Superior temporal gyrus (tissue), 1 donor: ENCODE measurements around the gene TTLL11.
A peak's percentile ranks its signal among the peaks of the same experiment; 100 is the strongest.
"Not testable (repeated sequence)": the region's sequence is repeated elsewhere in the genome, so short reads cannot be mapped to it uniquely, and the experiment has no call there.

ENCODE experiments used
- DNase-seq: peaks from one replicate; pipeline ENCODE4 v3.0.0-alpha.2; 2016; ENCODE audit errors: extremely low spot score

The TTLL11 gene

DNA sequence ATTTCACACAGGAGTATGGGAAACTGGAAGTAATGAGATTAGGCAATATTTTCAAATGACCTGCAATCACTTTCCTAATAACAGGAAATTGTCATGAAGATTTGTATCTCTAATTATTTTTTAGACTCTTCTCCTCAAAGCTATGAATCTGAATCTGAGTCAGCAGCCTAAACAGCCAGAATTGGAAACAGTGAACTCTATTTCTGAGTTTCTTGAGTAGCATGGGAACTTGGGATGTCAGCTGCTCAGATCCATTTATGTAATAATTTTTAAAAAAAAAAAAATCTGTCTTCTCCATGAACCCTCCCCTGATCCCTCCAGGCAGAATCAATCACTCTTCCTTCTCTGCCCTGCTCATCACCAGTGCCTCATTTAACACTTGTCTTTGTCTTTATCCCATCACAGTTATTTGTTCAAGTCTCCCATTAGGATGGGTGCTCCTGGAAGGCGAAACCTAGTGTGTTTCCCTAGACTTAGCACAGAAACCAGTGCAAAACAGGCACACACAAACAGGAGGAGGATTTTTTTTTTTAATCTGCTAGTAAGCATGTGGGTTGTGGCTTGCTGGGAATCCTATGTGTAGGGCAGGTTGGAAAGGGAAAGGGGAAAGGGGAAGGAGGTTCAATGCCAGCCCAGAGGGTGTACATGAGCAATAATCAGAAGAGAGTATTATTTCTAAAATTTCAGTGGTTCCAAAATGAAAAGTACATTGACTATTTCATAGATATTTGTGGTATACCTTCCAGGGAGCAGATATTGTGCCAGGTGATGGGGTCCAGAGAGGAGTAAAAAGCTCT lies 186.8 kb downstream of the TTLL11 start:
- no peak for DNase-seq

DNA sequence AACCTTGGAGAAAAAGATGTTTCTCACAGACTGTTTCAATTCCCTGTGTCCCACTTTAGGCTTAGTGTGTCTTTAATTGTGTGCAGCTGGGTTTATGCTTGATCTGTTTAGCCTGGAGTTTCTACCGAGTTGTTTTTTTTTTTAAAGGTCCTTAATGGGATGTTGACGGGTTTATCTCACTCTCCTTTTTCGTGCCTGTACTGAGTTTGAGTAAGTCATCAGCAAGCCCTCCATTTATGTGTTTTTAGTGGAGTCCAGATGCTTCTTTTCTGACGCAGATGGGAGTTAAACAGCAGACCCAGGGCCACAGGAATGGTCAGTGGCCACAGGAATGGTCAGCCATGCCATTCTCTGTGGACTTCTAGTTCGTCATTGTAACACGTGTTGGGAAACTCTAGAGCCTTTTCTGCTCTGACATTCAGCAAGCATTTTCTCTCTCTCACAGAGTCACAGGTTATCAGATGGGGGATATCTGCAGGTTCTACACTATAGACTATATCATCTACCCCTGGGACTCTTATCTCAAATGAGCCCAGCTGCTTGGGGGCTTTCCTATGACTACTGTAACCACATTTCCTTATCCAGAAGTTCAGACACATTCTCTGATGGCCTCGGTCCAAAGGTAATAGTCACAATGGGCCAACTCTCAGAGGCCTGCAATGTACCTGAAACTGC lies 190.5 kb downstream of the TTLL11 start:
- no peak for DNase-seq

- no peak for DNase-seq
Observed at GRCh38 chr9:121901616-121902015, 191.5 kb downstream of the TTLL11 start.

GRCh38 chr9:121900163-121900562 lies 192.9 kb downstream of the TTLL11 start:
- DNase-seq: no peak

DNA sequence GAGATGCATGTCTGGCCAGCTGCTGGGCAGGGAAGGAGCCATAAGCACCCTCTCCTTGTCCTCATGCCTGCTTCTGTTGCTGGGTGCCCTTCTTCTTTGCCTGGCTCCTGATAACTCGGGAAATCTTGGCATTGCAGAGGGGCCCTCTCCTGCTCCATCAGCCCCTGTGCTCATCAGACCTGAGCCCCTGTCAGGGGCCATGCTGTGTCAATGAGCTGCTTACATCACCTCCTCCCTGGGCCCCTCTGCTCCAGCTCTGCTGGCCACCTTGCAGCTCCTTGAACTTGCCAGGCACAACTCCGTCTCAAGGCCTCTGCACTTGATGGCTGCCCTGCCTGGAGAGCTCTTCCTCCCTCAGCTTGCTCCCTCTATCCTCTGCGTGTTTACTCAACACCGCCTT lies 194.3 kb downstream of the TTLL11 start:
- no peak for DNase-seq

DNA sequence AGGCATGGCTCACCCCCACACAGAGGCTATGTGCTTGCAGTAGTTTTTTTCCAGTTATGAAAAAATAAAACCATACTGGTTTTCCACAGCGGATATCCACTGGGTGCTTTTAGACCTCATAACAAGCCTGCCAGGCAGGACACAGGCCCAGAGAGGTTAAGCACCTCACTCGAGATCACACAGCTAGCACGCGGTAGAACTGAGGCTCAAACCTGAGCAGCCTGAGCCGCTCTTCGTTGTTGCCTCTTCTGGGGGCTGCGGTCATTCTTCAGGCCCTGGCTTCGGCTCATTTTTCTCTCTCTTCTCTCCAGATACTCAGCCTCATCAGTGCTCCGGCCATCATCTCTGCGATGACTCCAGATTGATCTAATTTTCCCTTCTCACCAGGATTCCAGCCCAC lies 196.0 kb downstream of the TTLL11 start:
- no peak for DNase-seq

DNA sequence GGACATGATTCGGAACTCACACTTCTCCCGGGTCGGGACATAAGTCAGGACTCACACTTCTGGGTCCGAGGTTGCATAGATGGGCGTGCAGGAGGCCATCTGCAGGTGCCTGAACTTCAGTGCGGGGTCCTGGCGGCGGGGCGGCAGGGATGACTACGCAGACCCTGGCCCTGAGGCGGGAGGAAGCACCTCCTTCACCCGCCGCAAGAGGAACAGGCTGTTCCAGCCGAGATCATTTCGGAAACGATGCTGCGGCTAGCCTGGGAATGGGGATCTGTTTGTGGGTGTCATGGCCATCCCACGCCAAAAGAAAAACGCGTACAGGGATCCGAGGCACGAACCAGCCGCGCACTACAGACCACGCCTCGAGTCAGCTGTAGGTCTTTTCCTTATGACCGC lies 196.6 kb downstream of the TTLL11 start:
- DNase-seq: no peak

DNA sequence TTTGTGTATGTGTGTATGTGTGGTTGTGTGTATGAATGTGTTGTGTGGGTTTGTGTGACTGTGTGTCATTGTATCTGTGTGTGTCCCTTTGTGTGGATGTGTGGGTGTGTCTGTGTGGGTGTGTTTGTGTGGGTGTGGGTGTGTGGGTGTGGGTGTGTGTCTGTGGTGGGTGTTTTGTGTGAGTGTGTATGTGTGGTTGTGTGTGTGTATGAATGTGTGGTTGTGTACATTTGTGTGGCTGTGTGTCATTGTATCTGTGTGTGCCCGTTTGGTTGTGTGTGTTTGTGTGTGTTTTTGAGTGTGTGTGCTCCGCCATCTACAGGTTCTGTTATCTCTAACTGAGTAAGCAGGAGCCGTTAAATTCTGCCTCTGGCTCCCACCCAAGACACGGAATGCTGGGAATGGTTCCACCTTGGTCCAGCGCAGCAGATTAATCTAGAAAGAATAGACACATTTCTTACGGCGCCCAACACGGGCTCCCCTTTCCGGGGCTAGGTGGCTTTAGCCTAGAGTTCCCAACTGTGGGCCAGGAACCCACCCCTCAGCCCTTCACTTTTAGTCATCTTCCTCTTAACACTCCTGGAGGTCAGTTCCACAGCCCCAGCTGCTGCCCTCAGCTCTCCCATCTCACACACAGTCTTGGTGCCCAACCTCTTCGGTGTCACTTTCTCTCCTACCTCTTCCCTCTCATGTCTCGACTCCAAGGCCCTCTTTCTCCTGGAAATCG lies 197.1 kb downstream of the TTLL11 start:
- DNase-seq: peak; percentile 55

- DNase-seq: no peak
Observed at GRCh38 chr9:121895358-121895757, 197.8 kb downstream of the TTLL11 start.

DNA sequence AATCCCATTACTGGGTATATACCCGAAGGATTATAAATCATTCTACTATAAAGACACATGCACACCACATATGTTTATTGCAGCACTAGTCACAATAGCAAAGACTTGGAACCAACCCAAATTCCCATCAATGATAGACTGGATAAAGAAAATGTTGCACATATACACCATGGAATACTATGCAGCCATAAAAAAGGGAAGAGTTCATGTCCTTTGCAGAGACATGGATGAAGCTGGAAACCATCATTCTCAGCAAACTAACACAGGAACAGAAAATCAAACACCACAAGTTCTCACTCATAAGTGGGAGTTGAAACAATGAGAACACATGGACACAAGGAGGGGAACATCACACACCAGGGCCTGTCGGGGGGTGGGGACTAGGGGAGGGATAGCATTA lies 198.7 kb downstream of the TTLL11 start:
- not testable (repeated sequence) for DNase-seq

GRCh38 chr9:121893786-121894185 lies 199.3 kb downstream of the TTLL11 start:
- no peak for DNase-seq

GRCh38 chr9:121892706-121893105 lies 200.4 kb downstream of the TTLL11 start:
- no peak for DNase-seq

DNA sequence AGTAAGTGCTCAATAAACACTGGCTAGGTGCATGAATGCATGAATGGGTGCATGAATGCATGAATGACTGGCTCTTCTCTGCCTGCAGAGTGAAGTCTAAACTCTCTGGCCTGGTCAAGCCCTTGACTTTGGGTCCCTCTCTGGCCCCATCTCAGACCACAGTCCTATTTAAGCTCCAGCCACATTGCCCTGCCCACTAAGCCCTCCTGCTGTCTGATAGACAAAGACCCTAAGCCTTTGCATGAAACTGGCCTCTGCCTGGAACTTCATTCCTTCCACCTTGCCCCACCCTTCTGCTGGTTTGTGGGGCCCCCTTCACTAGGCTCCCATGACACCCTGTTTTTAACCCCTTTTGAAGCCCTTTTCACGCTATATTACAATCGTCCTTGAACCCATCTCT lies 202.4 kb downstream of the TTLL11 start:
- no peak for DNase-seq

DNA sequence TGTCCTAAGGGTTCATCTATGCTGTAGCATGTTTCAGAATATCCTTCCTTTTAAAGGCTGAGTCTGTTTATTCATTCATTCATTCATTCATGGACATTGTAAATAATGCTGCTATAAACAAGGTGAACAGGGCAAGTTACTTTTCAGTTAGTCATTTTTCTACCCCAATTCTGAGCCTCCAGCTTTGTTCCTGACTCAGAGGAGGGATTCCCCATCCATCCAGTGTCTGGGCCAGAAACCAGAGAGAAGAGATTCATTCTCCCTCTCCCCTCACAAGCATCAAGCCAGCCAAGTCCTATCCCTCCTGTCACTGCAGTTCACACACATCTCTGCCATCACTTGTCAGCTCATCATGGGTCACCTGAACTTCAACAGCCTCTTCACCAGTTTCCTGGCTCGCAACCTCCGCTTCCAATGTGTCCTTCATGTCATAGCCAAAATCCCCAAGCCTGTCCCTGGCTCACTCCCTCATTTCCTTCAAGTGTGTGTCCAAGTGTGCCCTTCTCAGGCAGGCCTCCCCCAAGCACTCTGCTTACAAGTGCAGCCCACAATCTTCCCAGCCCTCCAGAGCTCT lies 203.0 kb downstream of the TTLL11 start:
- DNase-seq: no peak

DNA sequence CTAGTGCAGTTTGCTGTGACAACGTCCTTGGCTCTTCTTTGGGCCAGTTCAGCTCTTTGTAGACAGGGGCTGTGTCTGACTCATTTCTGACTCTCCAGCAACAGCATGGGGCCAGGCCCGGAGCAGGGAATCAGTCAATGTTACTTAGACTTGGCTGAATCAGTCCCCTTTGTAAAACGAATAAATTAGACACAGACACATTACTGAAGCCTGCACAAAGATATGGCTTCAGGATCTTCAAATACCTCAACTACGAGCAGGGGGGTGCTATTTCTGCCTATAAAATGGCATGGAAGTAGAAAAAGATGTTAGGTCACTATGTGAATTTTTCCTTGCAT lies 204.7 kb downstream of the TTLL11 start:
- DNase-seq: no peak

GRCh38 chr9:121887553-121888437 lies 205.3 kb downstream of the TTLL11 start:
- no peak for DNase-seq

DNA sequence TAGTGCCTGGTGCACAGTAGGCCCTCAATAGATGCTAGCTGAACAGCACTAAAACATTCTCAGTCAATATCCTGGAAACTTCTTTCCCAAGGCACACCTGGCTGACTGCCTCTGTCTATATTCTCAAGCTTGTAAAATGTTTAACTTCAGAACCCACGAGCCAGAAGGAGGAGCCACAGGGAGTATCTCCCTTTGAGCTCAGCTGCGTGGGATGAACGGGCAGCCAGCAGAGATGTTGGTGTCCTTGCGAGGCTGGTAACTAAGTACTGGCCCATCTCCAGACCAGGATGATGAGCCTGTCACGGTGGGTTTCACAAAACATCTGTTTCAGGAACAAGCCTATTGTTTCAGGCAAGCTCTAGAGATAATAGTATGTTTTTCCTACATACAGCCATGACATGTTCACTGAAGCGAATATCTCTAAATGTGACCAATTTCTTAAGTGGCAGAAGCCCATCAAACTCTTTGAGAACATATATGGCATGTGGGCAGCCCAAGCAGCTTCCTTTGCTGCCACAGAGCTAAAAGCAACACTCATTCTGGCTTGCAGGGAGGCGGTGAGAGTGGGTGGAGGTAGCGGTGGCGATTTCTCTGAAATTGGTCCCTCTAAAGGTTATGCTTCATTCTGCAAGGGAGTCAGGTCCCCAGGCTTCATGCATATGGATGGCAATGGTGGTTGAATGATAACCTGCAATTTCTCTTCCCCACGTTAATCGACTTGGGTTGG lies 206.2 kb downstream of the TTLL11 start:
- DNase-seq: no peak

GRCh38 chr9:121885345-121885901 lies 207.7 kb downstream of the TTLL11 start:
- no peak for DNase-seq

DNA sequence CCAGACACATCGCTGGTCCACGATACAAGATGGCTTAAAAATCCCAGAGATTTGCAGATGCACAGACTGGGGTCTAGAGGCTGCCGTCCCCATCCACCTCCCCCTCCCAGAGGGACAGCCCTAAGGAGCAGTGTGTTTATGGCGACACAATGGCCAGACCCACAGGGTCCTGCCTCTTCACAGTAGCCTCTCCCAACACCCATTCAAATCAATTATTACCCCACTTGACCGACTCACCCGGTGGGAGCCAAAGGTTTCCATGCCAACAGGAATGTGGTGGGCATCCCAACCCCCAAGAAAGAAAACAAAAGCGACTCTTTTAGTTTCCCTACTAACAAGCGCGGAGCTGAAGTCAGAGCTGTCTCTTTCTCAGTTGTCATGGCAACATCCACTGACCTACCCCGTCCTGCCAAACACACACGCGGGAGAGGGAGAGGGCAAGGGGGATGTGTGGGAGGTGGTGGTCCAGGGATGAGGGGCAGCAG lies 209.0 kb downstream of the TTLL11 start:
- peak; percentile 63 for DNase-seq
